BLaER1 (cell line): ENCODE measurements around the gene COQ8A.

ENCODE experiments used
- H3K27ac ChIP-seq: shearing (Covaris generic); formaldehyde crosslinking; 2 replicates; pipeline ENCODE4 v1.8.1; 2022
- H3K27me3 ChIP-seq: shearing (Covaris generic); formaldehyde crosslinking; 2 replicates; pipeline ENCODE4 v1.8.1; 2022
- H3K36me3 ChIP-seq: shearing (Covaris generic); formaldehyde crosslinking; 2 replicates; pipeline ENCODE4 v1.8.1; 2022
- H3K4me1 ChIP-seq: shearing (Covaris generic); formaldehyde crosslinking; 2 replicates; pipeline ENCODE4 v1.8.1; 2022
- H3K4me2 ChIP-seq: shearing (Covaris generic); formaldehyde crosslinking; 2 replicates; pipeline ENCODE4 v1.8.1; 2022
- H3K4me3 ChIP-seq: shearing (Covaris generic); formaldehyde crosslinking; 2 replicates; pipeline ENCODE4 v1.8.1; 2022
- H3K9ac ChIP-seq: shearing (Covaris generic); formaldehyde crosslinking; 2 replicates; pipeline ENCODE4 v1.8.1; 2022
- H3K9me3 ChIP-seq: shearing (Covaris generic); formaldehyde crosslinking; 2 replicates; pipeline ENCODE4 v1.8.1; 2022
- H4K20me1 ChIP-seq: shearing (Covaris generic); formaldehyde crosslinking; 2 replicates; pipeline ENCODE4 v1.8.1; 2022
- Cebpa-rat ChIP-seq: shearing (Covaris generic); IDR thresholded peaks from 2 replicates; pipeline ENCODE4 v1.8.1; 2022

COQ8A gene

DNA sequence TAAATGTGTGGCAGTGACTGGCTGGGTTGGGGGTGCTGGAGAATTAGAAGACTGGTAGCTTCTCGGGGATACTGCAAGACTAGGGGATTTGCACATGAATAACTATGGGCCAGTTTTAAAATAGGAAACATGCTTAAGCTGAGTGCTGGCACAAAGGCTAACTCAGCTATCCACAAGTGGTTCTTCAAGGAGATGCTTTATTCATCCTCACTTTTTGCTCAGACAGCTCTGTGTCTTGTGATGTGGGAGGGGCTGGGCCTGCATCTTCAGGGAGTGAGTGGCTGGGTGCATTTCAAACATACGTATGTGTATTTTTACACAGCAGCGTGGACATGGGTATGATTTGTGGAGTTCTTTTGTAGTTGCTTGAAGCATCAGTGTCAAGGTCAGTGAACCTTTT is 2.3 kb downstream of the COQ8A start:
- no peaks in the 10 kb centered on the region for H3K9me3 ChIP-seq
- H3K9ac ChIP-seq, result no peak overlapping the region
- H3K4me2 ChIP-seq, result peak overlapping the region; percentile 98
- H3K4me1 ChIP-seq, result peaks cover 76% of the 10 kb centered on the region
- no peak for TF ChIP-seq Cebpa-rat
- 0 out of 2 replicates have a peak, but pooled peaks cover 5% of the 10 kb centered on the region for H3K36me3 ChIP-seq
- H3K4me3 ChIP-seq, result no peak overlapping the region
- peaks cover 57% of the 10 kb centered on the region for H4K20me1 ChIP-seq
- no peak overlapping the region for H3K27ac ChIP-seq
- H3K27me3 ChIP-seq, result no peaks in the 10 kb centered on the region

DNA sequence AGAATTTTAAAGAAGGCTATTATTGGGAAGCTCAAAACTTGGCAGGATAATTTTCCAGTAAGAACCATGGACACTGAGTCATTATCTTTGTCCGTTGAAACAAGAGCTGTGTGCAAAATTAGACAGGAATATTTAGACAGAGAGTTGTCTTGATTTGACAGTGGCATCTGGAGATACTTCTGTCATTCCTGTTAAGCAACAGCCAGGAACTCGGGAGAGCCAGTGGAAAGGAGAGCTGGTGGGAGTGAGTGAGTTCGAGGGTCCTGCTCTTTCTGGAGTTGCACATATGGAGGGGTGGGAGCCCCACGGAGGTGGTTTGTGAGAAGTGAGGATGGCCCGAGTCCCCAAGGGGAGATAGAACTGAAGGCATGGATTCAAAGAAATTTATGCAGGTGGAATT is 3.1 kb downstream of the COQ8A start:
- no peak overlapping the region for H3K27ac ChIP-seq
- TF ChIP-seq Cebpa-rat, result no peak

DNA sequence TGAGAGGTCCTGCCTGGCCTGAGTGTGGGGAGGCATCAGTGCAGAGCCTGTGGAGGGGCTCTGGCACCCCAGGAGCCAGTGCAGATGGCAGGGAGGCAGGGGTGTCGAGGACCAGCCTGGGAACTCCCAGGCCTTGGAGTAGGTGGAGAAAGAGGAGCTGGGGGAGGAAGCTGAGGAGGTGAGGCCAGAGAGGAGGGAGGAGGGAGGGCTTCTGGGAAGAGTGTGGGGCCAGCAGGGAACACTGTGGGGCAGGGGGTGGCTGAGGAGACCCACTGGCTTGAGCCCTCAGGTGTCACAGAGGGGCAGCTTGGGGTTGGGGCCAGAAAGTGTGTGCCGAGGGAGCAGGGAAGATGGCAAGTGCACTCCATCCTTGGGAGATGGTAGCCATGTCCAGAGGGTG is 3.8 kb downstream of the COQ8A start:
- H3K4me3 ChIP-seq, result no peak overlapping the region
- peaks cover 73% of the 10 kb centered on the region for H4K20me1 ChIP-seq
- no peak for TF ChIP-seq Cebpa-rat
- peaks cover 64% of the 10 kb centered on the region for H3K4me1 ChIP-seq
- H3K4me2 ChIP-seq, result peak overlapping the region; percentile 39
- H3K9ac ChIP-seq, result no peak overlapping the region
- H3K27me3 ChIP-seq, result no peaks in the 10 kb centered on the region
- peaks cover 16% of the 10 kb centered on the region; the same call in 1 of the 2 replicates for H3K36me3 ChIP-seq
- H3K9me3 ChIP-seq, result peaks cover 6% of the 10 kb centered on the region; the same call in 1 of the 2 replicates
- 0 out of 2 replicates have a peak overlapping the region, but pooled peaks have one; percentile 22 for H3K27ac ChIP-seq

More for the DNA sequence above, 3.1 kb downstream of the COQ8A start:
- H3K9ac ChIP-seq, result no peak overlapping the region
- H3K36me3 ChIP-seq, result peaks cover 9% of the 10 kb centered on the region; the same call in 1 of the 2 replicates
- H3K4me3 ChIP-seq, result no peak overlapping the region
- no peaks in the 10 kb centered on the region for H3K27me3 ChIP-seq
- peaks cover 72% of the 10 kb centered on the region for H3K4me1 ChIP-seq
- peak overlapping the region; percentile 98; the same call in 1 of the 2 replicates for H3K4me2 ChIP-seq
- peaks cover 65% of the 10 kb centered on the region for H4K20me1 ChIP-seq
- peaks cover 5% of the 10 kb centered on the region; the same call in 1 of the 2 replicates for H3K9me3 ChIP-seq

DNA sequence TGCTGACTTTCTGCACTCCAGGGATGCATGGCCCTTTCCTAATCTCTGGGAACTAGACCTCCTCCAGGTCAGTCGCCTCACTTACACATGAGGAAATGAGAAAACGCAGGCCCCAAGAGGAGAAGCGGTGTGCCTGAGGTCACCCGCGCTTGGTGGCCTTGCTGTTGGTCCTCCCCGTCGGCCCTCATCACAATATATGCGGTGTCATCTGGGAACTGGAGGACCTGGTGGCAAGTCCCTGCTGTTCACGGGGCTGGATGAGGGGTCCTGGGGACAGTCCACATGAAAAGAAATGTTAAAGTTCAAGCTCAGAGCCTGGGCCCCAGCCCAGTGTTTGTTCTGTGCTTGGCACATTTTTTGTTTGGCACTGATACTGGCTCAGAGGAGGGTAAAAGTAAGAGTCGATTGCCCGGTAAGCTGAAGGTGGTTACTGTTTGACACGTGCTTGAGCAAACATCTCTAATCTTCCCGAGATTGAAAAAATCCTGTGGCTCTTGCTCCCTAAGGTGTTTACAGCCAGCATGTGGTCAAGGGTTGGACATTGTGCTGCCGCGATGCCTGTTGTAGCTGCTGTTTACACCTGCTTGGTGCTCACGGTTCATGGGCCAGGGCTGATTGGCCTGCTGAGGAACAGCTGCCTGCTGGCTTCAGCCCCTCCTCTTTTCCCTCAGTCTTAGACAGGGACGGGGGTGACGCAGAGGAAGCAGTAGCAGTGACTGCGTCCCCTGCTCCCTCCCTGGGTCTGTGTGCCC is 5.2 kb downstream of the COQ8A start:
- Histone ChIP-seq H3K36me3 (peaks cover 30% of the 10 kb centered on the region), H3K4me3 (no peak overlapping the region), H3K4me2 (no peak overlapping the region), H3K4me1 (peaks cover 58% of the 10 kb centered on the region), H3K9ac (no peak overlapping the region), H3K27ac (no peak overlapping the region), H3K9me3 (peaks cover 6% of the 10 kb centered on the region; the same call in 1 of the 2 replicates), H3K27me3 (no peaks in the 10 kb centered on the region), H4K20me1 (peaks cover 86% of the 10 kb centered on the region)
- TF ChIP-seq Cebpa-rat, result no peak

DNA sequence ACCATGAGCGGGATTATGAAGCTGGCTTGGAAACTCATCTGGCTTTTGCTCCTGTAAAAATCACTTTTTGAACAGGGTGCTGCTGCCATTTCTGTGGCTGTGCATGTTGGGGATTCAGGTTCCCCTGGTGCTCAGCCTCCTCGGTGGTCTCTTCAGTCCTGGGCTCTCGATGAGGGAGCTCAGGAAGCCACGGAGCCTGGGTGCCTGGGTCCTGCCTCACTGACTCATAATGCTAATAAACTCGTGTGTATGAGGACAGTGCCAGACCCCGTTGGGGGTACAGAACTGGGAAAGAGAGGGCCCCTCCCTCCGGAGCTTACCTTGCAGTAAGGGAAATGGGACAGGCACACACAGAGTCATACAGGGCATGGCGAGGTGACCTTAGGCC is 5.8 kb downstream of the COQ8A start:
- peaks cover 52% of the 10 kb centered on the region for H3K4me1 ChIP-seq
- H3K9me3 ChIP-seq, result peaks cover 6% of the 10 kb centered on the region; the same call in 1 of the 2 replicates
- H4K20me1 ChIP-seq, result peaks cover 92% of the 10 kb centered on the region
- H3K4me2 ChIP-seq, result no peak overlapping the region
- H3K27me3 ChIP-seq, result no peaks in the 10 kb centered on the region
- no peak overlapping the region for H3K9ac ChIP-seq
- no peak overlapping the region for H3K4me3 ChIP-seq
- TF ChIP-seq Cebpa-rat, result no peak
- H3K27ac ChIP-seq, result no peak overlapping the region
- H3K36me3 ChIP-seq, result peaks cover 31% of the 10 kb centered on the region

DNA sequence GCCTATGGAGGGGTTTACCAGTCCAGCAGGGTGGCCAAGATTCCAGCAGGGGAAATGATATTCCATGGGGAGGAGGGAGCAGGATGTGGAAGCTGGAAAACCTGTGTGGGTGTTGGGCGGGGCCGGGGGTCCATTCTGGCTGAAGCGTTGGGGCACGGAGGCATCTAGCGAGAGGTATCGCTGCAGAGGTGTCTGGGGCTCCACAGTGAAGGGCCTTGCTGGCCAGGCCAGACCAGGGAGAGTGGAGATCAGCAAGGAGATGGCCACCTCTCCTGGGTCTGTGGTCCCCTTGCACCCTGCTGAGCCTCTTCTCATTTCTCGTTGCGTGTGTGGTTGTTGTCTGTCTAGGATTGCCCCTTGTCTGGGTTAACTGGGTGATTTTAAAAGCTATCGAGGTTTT is 6.2 kb downstream of the COQ8A start:
- Histone ChIP-seq H3K27me3 (no peaks in the 10 kb centered on the region), H3K4me2 (no peak overlapping the region), H4K20me1 (peaks cover 96% of the 10 kb centered on the region), H3K36me3 (peaks cover 31% of the 10 kb centered on the region), H3K27ac (no peak overlapping the region), H3K4me3 (no peak overlapping the region), H3K9me3 (peaks cover 6% of the 10 kb centered on the region; the same call in 1 of the 2 replicates), H3K4me1 (peaks cover 48% of the 10 kb centered on the region), H3K9ac (no peak overlapping the region)
- TF ChIP-seq Cebpa-rat, result no peak

DNA sequence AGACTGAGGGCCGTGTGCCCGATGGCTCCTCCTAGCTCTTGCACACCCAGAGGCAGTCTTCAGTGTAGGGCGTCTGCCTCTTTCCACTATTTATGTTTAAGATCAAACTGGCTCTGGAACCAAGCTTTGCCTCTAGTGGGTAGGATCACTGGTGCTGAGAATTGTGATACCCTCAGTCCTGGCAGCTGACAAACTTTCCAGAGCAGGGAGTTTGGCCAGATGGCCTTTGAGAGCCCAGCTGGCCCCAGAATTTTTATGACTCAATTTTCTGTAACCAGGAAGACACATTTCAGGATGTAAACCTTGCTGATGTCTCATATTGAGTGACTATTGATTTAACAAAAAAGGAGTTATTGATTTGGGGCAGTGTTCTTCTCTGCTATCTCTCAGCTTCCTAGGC is 6.7 kb downstream of the COQ8A start:
- H3K27ac ChIP-seq, result no peak overlapping the region
- no peaks in the 10 kb centered on the region for H3K27me3 ChIP-seq
- no peak for TF ChIP-seq Cebpa-rat
- H4K20me1 ChIP-seq, result peaks cover 100% of the 10 kb centered on the region
- no peak overlapping the region for H3K4me2 ChIP-seq
- H3K36me3 ChIP-seq, result peaks cover 31% of the 10 kb centered on the region
- H3K4me3 ChIP-seq, result no peak overlapping the region
- H3K9me3 ChIP-seq, result peaks cover 6% of the 10 kb centered on the region; the same call in 1 of the 2 replicates
- H3K9ac ChIP-seq, result no peak overlapping the region
- peaks cover 46% of the 10 kb centered on the region for H3K4me1 ChIP-seq

DNA sequence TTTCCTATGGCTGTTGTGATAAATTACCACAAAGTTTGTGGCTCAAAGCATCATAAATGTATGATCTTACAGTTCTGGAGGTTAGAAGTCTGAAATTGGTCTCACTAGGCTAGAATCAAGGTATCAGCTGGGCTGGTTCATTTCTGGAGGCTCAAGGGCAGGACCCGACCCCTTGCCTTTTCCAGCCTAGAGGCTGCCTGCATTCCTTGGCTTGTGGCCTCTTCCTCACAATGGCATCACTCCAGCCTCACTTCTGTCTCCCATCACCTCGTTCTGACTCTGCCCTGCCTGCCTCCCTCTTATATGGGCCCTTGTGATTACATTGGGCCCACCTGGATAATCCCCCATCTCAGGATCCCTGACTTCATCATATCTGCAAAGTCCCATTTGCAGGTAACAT is 8.0 kb downstream of the COQ8A start:
- Histone ChIP-seq H3K36me3 (peaks cover 31% of the 10 kb centered on the region), H3K4me2 (no peak overlapping the region), H3K9me3 (peaks cover 6% of the 10 kb centered on the region; the same call in 1 of the 2 replicates), H3K27me3 (no peaks in the 10 kb centered on the region), H3K9ac (no peak overlapping the region), H3K4me3 (no peak overlapping the region), H4K20me1 (peaks cover 100% of the 10 kb centered on the region), H3K27ac (no peak overlapping the region), H3K4me1 (peaks cover 46% of the 10 kb centered on the region)
- TF ChIP-seq Cebpa-rat, result no peak

DNA sequence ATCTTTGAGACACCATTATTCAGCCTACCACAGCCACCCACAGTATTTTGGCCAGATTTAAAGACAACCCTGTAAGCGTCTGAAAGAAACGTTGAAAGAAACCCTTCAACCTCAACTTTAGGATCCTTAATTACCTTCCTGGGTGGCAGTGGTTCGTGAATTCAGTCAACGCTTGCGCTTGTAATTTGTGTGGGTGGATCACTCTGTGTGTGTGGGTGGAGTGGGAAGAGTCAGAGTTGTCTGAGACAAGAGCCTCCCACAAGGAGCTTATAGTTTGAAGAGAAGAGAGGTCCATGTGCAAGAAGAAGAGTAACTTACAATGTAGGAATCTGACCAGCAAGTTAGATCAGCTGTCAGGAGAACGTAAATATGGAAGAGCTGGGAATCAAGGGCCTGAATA is 8.4 kb downstream of the COQ8A start:
- Histone ChIP-seq H3K4me1 (peaks cover 46% of the 10 kb centered on the region), H3K9ac (no peak overlapping the region), H3K4me3 (no peak overlapping the region), H3K27me3 (no peaks in the 10 kb centered on the region), H3K36me3 (peaks cover 31% of the 10 kb centered on the region), H3K4me2 (no peak overlapping the region), H4K20me1 (peaks cover 100% of the 10 kb centered on the region), H3K9me3 (peaks cover 6% of the 10 kb centered on the region; the same call in 1 of the 2 replicates), H3K27ac (no peak overlapping the region)
- TF ChIP-seq Cebpa-rat, result no peak

DNA sequence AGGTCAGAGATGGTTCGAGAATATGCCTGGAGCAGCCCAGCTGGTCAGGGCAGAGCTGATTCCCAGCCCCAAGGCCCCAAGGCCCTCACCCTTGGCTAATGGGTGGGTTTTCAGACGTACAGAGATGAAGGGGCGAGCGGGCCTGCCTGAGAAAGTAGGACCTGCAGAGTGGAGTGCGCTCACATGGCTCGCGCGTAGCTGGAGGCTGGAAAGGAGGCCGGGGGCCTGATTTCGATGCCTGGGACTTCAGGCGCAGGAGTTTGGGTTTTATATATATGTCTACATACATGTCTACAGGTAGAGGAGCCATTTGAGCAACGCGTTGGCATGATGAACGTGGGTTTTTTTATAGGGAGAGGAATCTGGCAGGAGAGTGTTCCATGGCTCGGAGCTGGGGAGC is 8.9 kb downstream of the COQ8A start:
- no peak for TF ChIP-seq Cebpa-rat
- H4K20me1 ChIP-seq, result peaks cover 100% of the 10 kb centered on the region
- H3K4me3 ChIP-seq, result no peak overlapping the region
- peaks cover 46% of the 10 kb centered on the region for H3K4me1 ChIP-seq
- H3K9ac ChIP-seq, result no peak overlapping the region
- no peak overlapping the region for H3K4me2 ChIP-seq
- H3K9me3 ChIP-seq, result peaks cover 6% of the 10 kb centered on the region; the same call in 1 of the 2 replicates
- no peaks in the 10 kb centered on the region for H3K27me3 ChIP-seq
- H3K36me3 ChIP-seq, result peaks cover 33% of the 10 kb centered on the region
- no peak overlapping the region for H3K27ac ChIP-seq
